Bronchial epithelial cell (primary cell): Measurements from ENCODE around the gene PRDM1. TPM values are rescaled to one million over a fixed set of nuclear protein-coding genes. Genes with fewer than 3 reads are reported as not detected.

Experiments
- DNase-seq: peaks from one replicate; pipeline ENCODE4 v3.0.0-alpha.2; 2010; ENCODE audit warnings: low read depth
- FAIRE-seq: peaks from 2 replicates; lab custom pipeline; 2011; peaks lifted over from hg19 to GRCh38; lab: Jason Lieb, UNC
- H3K27me3 ChIP-seq: 2 replicates; pipeline ENCODE4 v1.5.1; 2011; ENCODE audit warnings: low read length; ENCODE audit not compliant: control insufficient read depth, insufficient read depth
- H3K36me3 ChIP-seq: 2 replicates; pipeline ENCODE4 v1.5.1; 2011; ENCODE audit warnings: low read length; ENCODE audit not compliant: control insufficient read depth, insufficient read depth
- H3K4me3 ChIP-seq: 2 replicates; pipeline ENCODE4 v1.5.1; 2011; ENCODE audit warnings: mild to moderate bottlenecking, low read depth, low read length, control low read depth
- CTCF ChIP-seq: IDR thresholded peaks from 2 replicates; pipeline ENCODE4 v1.5.1; 2011; ENCODE audit warnings: mild to moderate bottlenecking, moderate library complexity, low read length, control low read depth, inconsistent platforms; ENCODE audit not compliant: insufficient read depth, severe bottlenecking
- total RNA-seq: library from RNA; depleted of rRNA; stranded (reverse); fragments of >200 nt; gene quantifications from 2 replicates; pipeline ENCODE4 v1.2.1, GENCODE V29; 2014

Gene PRDM1
- total RNA-seq, 1 donor from 2014 or later, result 5.3 TPM

DNA sequence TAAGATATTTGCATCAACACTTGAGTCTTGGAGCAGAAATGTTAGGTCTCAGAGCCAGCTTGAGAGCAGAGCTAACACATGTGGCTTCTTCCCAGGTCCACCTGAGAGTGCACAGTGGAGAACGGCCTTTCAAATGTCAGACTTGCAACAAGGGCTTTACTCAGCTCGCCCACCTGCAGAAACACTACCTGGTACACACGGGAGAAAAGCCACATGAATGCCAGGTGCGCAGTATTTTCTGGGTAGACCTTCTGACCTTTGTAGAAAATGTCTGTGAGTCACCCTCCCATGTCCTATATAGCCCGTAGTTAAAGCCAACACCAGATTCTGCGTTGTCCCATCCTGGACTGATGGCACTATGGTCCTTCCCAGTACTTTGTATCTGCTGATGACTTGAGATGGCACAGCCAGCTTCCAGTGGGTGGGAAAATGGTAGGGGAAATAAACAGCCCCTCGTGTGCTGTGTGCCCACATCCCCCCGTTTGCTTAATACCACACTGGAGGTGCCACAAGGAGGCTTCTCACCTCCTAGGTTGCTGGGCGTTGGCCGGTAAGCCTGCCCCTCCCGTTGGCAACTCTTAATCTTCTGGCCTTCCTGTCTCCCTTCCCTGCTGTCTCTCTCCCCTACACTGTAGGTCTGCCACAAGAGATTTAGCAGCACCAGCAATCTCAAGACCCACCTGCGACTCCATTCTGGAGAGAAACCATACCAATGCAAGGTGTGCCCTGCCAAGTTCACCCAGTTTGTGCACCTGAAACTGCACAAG, 20.3 kb downstream of the PRDM1 start:
- H3K4me3 ChIP-seq, result no peak overlapping the region
- DNase-seq (no peak), FAIRE-seq (no peak)
- peaks cover 15% of the 10 kb centered on the region for H3K36me3 ChIP-seq
- TF ChIP-seq CTCF, result no peak
- H3K27me3 ChIP-seq, result no peaks in the 10 kb centered on the region

DNA sequence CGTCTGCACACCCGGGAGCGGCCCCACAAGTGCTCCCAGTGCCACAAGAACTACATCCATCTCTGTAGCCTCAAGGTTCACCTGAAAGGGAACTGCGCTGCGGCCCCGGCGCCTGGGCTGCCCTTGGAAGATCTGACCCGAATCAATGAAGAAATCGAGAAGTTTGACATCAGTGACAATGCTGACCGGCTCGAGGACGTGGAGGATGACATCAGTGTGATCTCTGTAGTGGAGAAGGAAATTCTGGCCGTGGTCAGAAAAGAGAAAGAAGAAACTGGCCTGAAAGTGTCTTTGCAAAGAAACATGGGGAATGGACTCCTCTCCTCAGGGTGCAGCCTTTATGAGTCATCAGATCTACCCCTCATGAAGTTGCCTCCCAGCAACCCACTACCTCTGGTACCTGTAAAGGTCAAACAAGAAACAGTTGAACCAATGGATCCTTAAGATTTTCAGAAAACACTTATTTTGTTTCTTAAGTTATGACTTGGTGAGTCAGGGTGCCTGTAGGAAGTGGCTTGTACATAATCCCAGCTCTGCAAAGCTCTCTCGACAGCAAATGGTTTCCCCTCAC, 21.0 kb downstream of the PRDM1 start:
- no peak for TF ChIP-seq CTCF
- Histone ChIP-seq H3K36me3 (peaks cover 15% of the 10 kb centered on the region), H3K27me3 (no peaks in the 10 kb centered on the region), H3K4me3 (no peak overlapping the region)
- no peak for FAIRE-seq
- no peak for DNase-seq

DNA sequence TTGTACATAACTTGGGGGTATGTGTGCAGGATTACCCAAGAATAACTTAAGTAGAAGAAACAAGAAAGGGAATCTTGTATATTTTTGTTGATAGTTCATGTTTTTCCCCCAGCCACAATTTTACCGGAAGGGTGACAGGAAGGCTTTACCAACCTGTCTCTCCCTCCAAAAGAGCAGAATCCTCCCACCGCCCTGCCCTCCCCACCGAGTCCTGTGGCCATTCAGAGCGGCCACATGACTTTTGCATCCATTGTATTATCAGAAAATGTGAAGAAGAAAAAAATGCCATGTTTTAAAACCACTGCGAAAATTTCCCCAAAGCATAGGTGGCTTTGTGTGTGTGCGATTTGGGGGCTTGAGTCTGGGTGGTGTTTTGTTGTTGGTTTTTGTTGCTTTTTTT, 22.0 kb downstream of the PRDM1 start:
- no peak for TF ChIP-seq CTCF
- DNase-seq (no peak), FAIRE-seq (no peak)
- H3K4me3 ChIP-seq, result no peak overlapping the region
- H3K27me3 ChIP-seq, result no peaks in the 10 kb centered on the region
- H3K36me3 ChIP-seq, result peaks cover 15% of the 10 kb centered on the region

DNA sequence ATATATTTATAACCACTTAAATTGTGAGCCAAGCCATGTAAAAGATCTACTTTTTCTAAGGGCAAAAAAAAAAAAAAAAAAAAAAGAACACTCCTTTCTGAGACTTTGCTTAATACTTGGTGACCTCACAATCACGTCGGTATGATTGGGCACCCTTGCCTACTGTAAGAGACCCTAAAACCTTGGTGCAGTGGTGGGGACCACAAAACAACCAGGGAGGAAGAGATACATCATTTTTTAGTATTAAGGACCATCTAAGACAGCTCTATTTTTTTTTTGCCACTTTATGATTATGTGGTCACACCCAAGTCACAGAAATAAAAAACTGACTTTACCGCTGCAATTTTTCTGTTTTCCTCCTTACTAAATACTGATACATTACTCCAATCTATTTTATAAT, 22.9 kb downstream of the PRDM1 start:
- no peak overlapping the region for H3K4me3 ChIP-seq
- FAIRE-seq, result no peak
- TF ChIP-seq CTCF, result no peak

GRCh38 chr6:106110164-106110826, 24.2 kb downstream of the PRDM1 start:
- H3K27me3 ChIP-seq, result no peaks in the 10 kb centered on the region
- FAIRE-seq, result no peak
- peaks cover 10% of the 10 kb centered on the region for H3K36me3 ChIP-seq
- no peak for DNase-seq
- TF ChIP-seq CTCF, result no peak
- no peak overlapping the region for H3K4me3 ChIP-seq

More for the DNA sequence above, 22.9 kb downstream of the PRDM1 start:
- Histone ChIP-seq H3K27me3 (no peaks in the 10 kb centered on the region), H3K36me3 (peaks cover 15% of the 10 kb centered on the region)
- DNase-seq, result no peak
